KOPT-K1 (cell line): ENCODE data around the gene EDDM3A.

ENCODE experiments used
- H3K27ac ChIP-seq: fragments of 200-600 bp; sonication (generic); 2 replicates; pipeline ENCODE4 v1.5.1; 2016; ENCODE audit warnings: antibody characterized with exemption, mild to moderate bottlenecking, low read depth, low read length; ENCODE audit not compliant: poor library complexity, severe bottlenecking
- H3K36me3 ChIP-seq: fragments of 200-600 bp; sonication (generic); 2 replicates; pipeline ENCODE4 v1.5.1; 2017; ENCODE audit warnings: antibody characterized with exemption, mild to moderate bottlenecking, low read length, moderate library complexity; ENCODE audit not compliant: insufficient read depth
- H3K9me3 ChIP-seq: fragments of 200-600 bp; sonication (generic); 2 replicates; pipeline ENCODE4 v1.5.1; 2017; ENCODE audit warnings: antibody characterized with exemption, low read length, mild to moderate bottlenecking; ENCODE audit not compliant: insufficient read depth, poor library complexity, severe bottlenecking

EDDM3A gene

GRCh38 chr14:20791187-20791586, 45.5 kb downstream of the EDDM3A start:
- H3K27ac ChIP-seq = no peak overlapping the region
- H3K36me3 ChIP-seq = no peaks in the 10 kb centered on the region
- no peaks in the 10 kb centered on the region for H3K9me3 ChIP-seq

GRCh38 chr14:20791597-20791996, 45.9 kb downstream of the EDDM3A start:
- H3K9me3 ChIP-seq = no peaks in the 10 kb centered on the region
- no peaks in the 10 kb centered on the region for H3K36me3 ChIP-seq
- no peak overlapping the region for H3K27ac ChIP-seq

GRCh38 chr14:20792556-20792955, 46.9 kb downstream of the EDDM3A start:
- no peaks in the 10 kb centered on the region for H3K36me3 ChIP-seq
- H3K9me3 ChIP-seq = no peaks in the 10 kb centered on the region
- no peak overlapping the region for H3K27ac ChIP-seq

GRCh38 chr14:20794644-20795369, 49.1 kb downstream of the EDDM3A start:
- Histone ChIP-seq H3K36me3 (no peaks in the 10 kb centered on the region), H3K27ac (no peak overlapping the region), H3K9me3 (no peaks in the 10 kb centered on the region)

GRCh38 chr14:20797164-20797563, 51.5 kb downstream of the EDDM3A start:
- Histone ChIP-seq H3K9me3 (no peaks in the 10 kb centered on the region), H3K36me3 (no peaks in the 10 kb centered on the region), H3K27ac (no peak overlapping the region)
